NCI-H2171 treated with DMSO at 0.1 percent for 48 hours (cell line): ENCODE data around the gene EPHA2.
A peak's percentile ranks its signal among the peaks of the same experiment; 100 is the strongest.

Experiments used
- DNase-seq: peaks from one replicate; lab custom pipeline; 2025; lab: John Stamatoyannopoulos, UW

Gene EPHA2

GRCh38 chr1:16149702-16150488 is 6.0 kb downstream of the EPHA2 start:
- no peak for DNase-seq

DNA sequence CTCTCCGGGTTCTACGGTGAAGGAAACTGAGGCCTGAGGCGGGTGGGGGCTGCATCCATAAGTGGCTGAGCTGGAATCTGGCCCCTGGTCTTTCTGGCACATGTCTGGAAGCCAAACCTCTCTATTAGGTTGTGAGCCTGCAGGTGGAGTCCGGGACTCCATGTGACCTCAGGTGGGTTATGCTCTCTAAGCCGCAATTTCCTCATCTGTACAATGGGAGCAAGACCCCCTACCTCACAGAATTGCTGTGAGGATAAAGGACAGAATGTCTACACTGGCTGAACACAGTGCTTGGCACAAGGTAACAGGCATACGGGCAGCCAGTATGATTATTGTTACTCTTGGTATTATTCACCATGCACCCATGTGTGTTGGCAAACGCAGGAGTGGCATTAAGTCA is 6.7 kb downstream of the EPHA2 start:
- DNase-seq = no peak

DNA sequence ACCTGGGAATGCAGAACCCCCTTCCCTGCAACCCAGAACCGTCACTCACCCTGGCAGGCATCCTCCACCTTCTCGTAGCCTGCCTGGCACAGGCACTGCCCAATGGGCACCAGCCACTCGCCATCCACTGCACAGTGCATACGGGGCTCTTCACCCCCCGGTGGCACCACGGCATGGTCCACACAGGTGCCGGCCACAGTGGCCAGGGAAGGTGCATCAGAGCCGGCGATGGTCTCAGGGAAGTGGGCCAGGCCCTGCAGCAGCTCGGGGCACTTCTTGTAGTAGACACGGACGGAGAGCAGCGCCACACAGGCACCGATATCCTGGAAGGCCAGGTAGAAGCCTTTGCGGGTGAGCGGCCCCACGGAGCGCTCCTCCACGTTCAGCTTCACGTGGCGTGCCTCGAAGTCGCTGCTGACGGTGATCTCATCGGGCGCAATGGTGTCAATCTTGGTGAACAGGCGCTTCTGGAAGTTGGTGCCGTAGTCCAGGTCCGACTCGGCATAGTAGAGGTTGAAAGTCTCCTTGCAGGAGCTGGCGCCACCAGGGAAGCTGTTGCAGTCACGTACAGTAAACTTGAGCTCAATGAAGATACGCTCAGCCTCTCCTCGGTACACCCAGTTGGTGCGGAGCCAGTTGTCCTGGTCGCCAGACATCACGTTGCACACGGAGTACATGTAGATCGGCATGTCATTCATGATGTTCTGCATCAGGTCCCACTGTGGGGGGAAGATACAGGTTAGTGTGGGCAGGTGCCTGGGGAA is 7.4 kb downstream of the EPHA2 start:
- DNase-seq = no peak

- no peak for DNase-seq
Observed at GRCh38 chr1:16147156-16147926, 8.5 kb downstream of the EPHA2 start.

DNA sequence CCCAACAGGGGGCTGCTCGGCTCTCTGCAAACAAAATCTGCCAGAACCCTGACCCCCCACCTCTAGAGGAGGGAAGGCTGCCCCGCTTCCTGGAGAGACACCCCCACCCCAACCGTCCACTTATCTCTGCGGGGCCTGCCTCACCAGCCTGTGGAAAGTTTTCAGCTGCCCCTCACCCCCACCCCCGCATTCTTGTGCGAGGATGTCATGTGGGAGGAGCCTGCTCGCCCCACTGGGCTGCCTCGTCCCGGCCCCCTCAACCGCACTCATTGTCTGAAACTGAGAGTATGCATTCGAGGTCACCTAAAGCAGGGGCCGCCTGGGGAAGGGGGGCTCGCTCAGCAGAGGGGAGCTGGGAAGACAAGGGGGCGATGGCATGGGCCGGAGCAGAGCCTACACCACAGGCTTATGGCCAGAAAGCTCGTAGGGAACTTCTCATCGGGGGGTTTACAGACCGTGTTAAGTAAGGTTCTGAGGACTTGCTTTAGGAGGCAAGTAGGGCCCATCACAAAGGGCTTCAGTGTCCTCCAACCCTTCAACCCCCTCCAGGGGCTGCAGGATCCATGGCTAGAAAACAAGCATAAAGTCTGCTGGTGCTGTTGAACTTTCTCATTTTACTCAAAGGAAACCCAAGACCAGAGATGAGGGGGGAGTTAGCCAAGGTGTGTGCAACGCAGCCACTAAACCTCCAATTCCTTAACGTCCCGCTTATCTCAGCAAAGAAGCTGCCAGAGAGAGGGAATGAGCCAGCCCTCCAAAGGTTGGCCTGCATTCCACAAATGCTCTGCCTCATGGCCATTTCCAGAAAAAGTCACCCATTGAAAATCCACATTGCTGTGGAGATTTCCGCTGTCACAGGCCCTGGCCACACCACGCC is 9.4 kb downstream of the EPHA2 start:
- no peak for DNase-seq

DNA sequence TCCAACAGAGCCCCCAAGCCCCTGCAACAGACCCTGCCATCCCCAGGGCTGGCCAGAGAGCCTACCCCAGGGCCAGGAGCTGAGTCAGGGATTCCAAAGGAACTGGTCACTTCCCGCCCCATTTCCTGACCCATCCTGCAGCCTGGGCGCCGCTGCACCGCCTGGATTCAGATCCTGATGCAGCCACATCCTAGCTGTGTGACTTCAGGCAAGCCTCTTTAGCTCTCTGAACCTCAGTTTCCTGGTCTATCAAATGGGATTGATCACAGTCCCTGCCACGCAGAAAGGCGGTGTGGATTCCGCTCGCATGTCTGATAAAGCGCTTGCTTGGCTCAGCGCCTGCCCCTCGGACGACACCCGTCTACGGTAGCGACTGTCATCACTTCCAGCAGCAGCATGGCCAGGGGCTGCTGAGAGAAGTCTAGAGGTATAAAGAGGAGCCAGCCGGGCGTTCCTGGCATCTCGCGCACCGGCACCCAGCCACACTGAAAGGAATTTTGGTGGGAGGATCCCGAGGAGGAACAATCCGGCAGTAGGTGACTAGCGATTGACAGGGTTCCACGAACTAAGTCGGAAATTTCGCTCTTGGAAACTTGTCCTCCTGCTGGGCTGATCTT is 10.1 kb downstream of the EPHA2 start:
- DNase-seq = no peak

DNA sequence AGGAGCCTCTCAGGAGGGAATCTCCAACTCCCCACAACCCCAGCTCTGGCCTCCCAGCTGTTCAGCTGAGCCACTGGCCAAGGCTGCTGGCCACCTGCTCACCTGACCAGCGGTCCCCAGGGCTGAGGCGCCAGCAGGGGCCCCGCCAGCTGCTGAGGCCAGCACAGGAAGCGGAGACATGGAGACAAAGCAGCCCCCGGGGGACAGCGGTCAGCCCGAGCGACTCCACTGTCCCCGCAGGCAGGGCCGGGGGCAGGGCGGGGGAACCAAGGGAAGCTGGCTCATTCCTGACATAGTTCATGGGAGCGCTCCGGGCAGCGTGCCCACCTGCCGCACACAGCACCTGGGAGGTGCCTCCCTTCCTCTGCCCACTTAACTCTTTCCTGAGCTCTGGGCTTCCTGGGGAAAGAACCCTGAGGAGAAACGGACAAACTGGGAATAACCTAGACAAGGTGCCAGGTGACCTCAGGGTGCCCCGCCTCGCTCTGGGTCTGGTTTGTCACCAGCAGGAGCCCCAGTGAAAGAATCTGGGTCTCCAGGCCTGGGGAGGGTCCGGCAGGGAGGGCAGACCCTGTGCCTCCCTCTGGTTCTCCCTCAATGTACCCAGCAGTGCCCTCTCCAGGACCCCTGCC is 10.7 kb downstream of the EPHA2 start:
- peak; percentile 58 for DNase-seq

- DNase-seq = no peak
Observed at GRCh38 chr1:16144325-16145029, 11.4 kb downstream of the EPHA2 start.

DNA sequence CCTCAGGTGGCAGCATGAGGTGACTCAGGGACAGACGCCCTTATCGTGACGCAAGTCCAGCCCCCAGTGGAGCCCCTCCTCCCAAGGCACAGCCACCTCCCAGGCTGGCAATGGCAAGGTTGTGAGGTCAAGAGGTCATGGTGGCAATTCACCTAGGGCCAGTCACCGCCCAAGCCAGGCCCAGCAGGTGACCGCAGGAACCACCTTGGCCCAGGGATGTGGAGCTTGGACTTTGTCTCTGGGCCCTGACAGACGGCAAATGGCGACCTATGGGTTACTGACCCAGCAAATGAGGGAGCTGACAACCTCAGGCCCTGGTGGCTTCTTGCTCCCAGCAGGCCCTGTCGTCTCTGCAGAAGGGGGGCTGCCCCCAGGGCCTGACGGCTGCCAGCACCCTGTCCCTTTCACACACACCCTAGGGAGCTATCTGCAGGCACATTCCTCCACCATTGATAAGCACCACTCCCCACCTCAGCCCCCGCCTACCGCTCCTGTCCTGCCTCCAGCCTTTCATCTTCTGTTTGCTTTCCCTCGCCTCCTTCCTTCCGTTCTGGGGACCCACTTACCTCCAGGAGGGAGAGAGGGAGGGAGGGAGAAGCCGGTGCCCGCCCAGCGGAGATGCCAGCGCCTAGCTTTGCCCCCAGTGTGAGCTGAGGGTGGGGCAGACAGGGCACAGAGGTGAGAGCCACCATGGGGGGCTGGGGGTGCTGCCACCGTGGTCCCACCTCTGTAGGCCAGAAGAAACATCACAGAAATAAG is 12.1 kb downstream of the EPHA2 start:
- no peak for DNase-seq

- no peak for DNase-seq
Observed at GRCh38 chr1:16143005-16143565, 12.8 kb downstream of the EPHA2 start.

DNA sequence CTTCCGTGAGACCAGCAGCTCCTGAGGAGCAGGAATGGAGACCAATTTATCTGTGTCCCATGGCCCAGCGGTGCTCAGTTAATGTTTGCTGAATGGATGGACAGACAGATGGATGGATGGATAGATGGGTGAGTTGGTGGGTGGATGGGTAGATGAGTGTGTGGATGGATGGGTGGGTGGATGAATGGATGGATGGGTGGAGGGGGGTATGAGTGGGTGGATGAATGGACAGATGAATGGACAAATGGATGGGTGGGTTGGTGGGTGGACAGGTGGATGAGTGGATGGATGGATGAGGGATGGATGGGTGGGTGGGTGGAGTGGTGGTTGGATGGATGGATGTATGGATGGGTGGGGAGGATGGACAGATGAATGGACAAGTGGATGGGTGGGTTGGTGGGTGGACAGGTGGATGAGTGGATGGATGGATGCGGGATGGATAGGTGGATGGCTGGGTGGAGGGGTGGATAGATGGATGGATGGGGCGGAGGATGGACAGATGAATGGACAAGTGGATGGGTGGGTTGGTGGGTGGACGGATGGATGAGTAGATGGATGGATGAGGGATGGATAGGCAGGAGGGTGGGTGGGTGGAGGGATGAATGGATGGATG is 13.4 kb downstream of the EPHA2 start:
- DNase-seq = no peak

- DNase-seq = no peak
Observed at GRCh38 chr1:16141573-16142336, 14.1 kb downstream of the EPHA2 start.

GRCh38 chr1:16140068-16140596 is 15.7 kb downstream of the EPHA2 start:
- DNase-seq = no peak

DNA sequence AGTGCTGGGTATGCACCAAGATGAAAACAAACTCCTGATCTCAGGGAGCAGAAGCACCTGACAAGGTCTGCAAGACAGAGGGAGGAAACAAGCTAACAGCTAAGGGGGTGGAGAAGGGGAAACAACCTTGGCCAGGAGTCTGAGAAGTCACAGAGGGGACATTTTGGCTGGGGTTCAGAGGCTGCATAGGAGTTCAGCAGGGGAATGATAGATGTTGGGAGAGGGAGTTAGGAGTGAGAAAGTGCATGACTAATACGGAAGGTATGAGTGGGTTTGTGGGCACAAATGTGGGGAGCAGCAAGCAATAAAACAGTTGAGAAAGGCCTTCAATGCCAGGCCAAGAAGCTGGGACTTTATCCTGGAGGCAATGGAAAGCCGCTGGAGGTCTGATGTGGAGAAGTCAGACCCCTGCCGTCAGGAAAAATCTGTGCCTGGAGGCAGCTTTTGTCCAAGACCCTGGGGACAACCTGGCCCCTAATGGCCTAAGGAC is 16.4 kb downstream of the EPHA2 start:
- DNase-seq = no peak

- DNase-seq = no peak
Observed at GRCh38 chr1:16138772-16139221, 17.1 kb downstream of the EPHA2 start.

DNA sequence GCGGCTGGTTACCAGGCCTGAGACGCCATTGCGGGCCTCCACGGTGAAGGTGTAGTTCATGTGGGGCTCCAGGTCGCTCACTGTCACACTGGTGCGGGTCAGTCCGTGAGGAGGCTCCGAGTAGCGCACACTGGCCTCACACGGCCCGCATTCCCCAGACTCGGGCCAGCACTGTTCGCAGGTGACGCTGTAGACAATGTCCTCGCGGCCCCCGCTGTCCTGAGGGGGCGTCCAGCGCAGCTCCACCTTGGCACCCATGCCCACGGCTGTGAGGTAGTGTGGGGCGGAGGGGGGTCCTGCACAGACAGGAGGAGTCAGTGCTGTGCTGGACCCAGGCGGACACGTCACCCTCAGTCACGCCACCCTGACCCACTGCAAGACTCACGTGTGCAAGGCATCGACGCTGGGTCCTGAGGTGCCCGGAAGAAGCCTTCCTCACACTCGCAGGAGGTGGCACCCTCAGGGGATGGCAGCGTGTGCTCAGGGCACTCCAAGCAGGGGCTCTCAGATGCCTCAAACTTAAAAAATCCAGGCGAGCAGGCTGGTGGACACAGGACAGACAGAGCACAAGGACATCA is 17.9 kb downstream of the EPHA2 start:
- DNase-seq = no peak

DNA sequence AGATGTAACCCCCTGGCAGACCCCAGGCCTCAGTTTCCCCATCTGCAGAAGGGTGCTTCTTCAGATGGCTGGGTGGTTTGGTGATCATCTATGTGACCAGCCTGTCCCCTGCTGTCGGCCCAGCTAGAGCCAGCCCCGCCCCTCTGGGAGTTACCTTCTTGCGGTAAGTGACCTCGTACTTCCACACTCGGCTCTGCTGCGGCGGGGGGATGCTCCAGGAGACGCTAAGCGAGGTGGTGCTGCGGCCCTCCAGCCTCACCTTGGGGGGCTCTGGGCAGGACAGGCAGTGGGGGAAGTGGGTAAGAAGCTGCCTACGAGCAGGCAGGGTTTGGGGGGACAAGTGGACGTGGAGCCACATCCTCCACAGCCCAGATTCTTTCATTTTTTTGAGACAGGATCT is 20.4 kb downstream of the EPHA2 start:
- DNase-seq = no peak
